Mucosa of descending colon (tissue), 3 donors: ENCODE results near the gene CCL18. TPM values are rescaled to one million over a fixed set of nuclear protein-coding genes. Genes with fewer than 3 reads are reported as not detected.
"Not testable (repeated sequence)": the region's sequence is repeated elsewhere in the genome, so short reads cannot be mapped to it uniquely, and the experiment has no call there.

ENCODE experiments used
- ATAC-seq: fragments of 200-7000 bp; cut with Tn5 transposase; one replicate; pipeline ENCODE4 v1.9.1; 2020; ENCODE audit warnings: mild to moderate bottlenecking, moderate library complexity
- DNase-seq, 3 donors: peaks; one replicate each; pipeline ENCODE4 v3.0.0-alpha.2; 2020
- H3K36me3 ChIP-seq: fragments of 200-600 bp; one replicate; pipeline ENCODE4 v1.8.0; 2021; ENCODE audit warnings: low read depth, mild to moderate bottlenecking
- H3K4me1 ChIP-seq: fragments of 200-600 bp; one replicate; pipeline ENCODE4 v1.8.0; 2021; ENCODE audit warnings: low read depth, mild to moderate bottlenecking
- H3K4me3 ChIP-seq: fragments of 200-600 bp; one replicate; pipeline ENCODE4 v1.8.0; 2021; ENCODE audit warnings: mild to moderate bottlenecking
- H3K9me3 ChIP-seq: fragments of 200-600 bp; one replicate; pipeline ENCODE4 v1.8.0; 2021; ENCODE audit warnings: mild to moderate bottlenecking
- CTCF ChIP-seq: fragments of 200-600 bp; IDR thresholded peaks from one replicate; pipeline ENCODE4 v1.8.0; 2022; ENCODE audit warnings: antibody characterized with exemption, mild to moderate bottlenecking
- intact Hi-C, 2 donors: fragments of 100-400 bp; cut with DNase I in 1 of 2; cut with micrococcal nuclease in 1 of 2; formaldehyde crosslinking; loops; one replicate each; pipeline versions ENCODE4 v1.11.0 to v1.11.1; 2022; cut with DNase I, micrococcal nuclease
- total RNA-seq, 3 donors: library from RNA; stranded (reverse); fragmentation: NEBNext Ultra II Directional in 2 of 3; extraction: Animal tissue kit (Norgen Biotek cat#: 25700) in 2 of 3; gene quantifications; one replicate each; pipeline versions ENCODE4 v1.2.1 to v1.2.4, GENCODE V29; 2021 to 2023
- donor health status: DM: no; HTN: no; CAD: no; lungs with moderate emphysema.
- donor health status: DM: no; HTN: no; CAD: no.
- donor health status: DM: no; HTN: yes; CAD: no.

The CCL18 gene
- total RNA-seq, 3 donors from 2014 or later, result 1.0 to 7.3 (median 2.3) TPM

GRCh38 chr17:36088670-36089338 lies 24.7 kb downstream of the CCL18 start:
- no peak for TF ChIP-seq CTCF
- no peaks in the 10 kb centered on the region for H3K4me1 ChIP-seq
- H3K9me3 ChIP-seq, result no peaks in the 10 kb centered on the region
- ATAC-seq (no peak), DNase-seq (no peak)
- H3K4me3 ChIP-seq, result no peak overlapping the region
- intact Hi-C loops, result no loop called here
- no peaks in the 10 kb centered on the region for H3K36me3 ChIP-seq

GRCh38 chr17:36089339-36089865 lies 25.3 kb downstream of the CCL18 start:
- intact Hi-C loops, result no loop called here
- no peaks in the 10 kb centered on the region for H3K9me3 ChIP-seq
- H3K4me3 ChIP-seq, result no peak overlapping the region
- H3K36me3 ChIP-seq, result no peaks in the 10 kb centered on the region
- ATAC-seq (no peak), DNase-seq (no peak)
- no peaks in the 10 kb centered on the region for H3K4me1 ChIP-seq
- no peak for TF ChIP-seq CTCF

GRCh38 chr17:36089888-36090836 lies 26.1 kb downstream of the CCL18 start, which contains the start of gene CCL3:
Gene CCL3 (minus strand): TSS chr17:36090143. CDS start chr17:36090058, 85 bp downstream.
- peak; percentile 62 for ATAC-seq
- no peak for DNase-seq
- Histone ChIP-seq H3K4me3 (no peak within 1 kb of the TSS), H3K4me1 (no peaks in the 10 kb centered on the region), H3K36me3 (no peaks in the 10 kb centered on the region), H3K9me3 (no peaks in the 10 kb centered on the region)
- intact Hi-C loops, result no loop called here
- TF ChIP-seq CTCF, result no peak

- TF ChIP-seq CTCF, result no peak
- no peaks in the 10 kb centered on the region for H3K36me3 ChIP-seq
- ATAC-seq, result no peak
Observed at GRCh38 chr17:36092230-36092629, 28.2 kb downstream of the CCL18 start.

GRCh38 chr17:36092715-36093114 lies 28.6 kb downstream of the CCL18 start:
- H3K4me1 ChIP-seq, H3K4me3 ChIP-seq, ATAC-seq, DNase-seq, H3K9me3 ChIP-seq, H3K36me3 ChIP-seq, intact Hi-C loops: not testable (repeated sequence)

More at GRCh38 chr17:36092230-36092629, 28.2 kb downstream of the CCL18 start:
- Histone ChIP-seq H3K4me3 (no peak overlapping the region), H3K4me1 (no peaks in the 10 kb centered on the region), H3K9me3 (no peaks in the 10 kb centered on the region)
- DNase-seq, result no peak
- intact Hi-C loops, result no loop called here

GRCh38 chr17:36094232-36094631 lies 30.2 kb downstream of the CCL18 start:
- no peaks in the 10 kb centered on the region for H3K4me1 ChIP-seq
- ATAC-seq, result no peak
- intact Hi-C loops, result no loop called here

More at GRCh38 chr17:36094232-36094631, 30.2 kb downstream of the CCL18 start:
- Histone ChIP-seq H3K4me3 (no peak overlapping the region), H3K9me3 (no peaks in the 10 kb centered on the region), H3K36me3 (no peaks in the 10 kb centered on the region)
- DNase-seq, result no peak
- TF ChIP-seq CTCF, result no peak
